ENCODE results near the gene PMEPA1. TPM values are rescaled to one million over a fixed set of nuclear protein-coding genes. Genes with fewer than 3 reads are reported as not detected.
"Not testable (repeated sequence)": the region's sequence is repeated elsewhere in the genome, so short reads cannot be mapped to it uniquely, and the experiment has no call there.

PMEPA1 gene
- total and polyA plus RNA-seq, 4 donors = 14.3 to 30.5 (median 19.7) TPM

GRCh38 chr20:57633945-57634491, 75.8 kb downstream of the PMEPA1 start:
- no peaks in the 10 kb centered on the region for H3K4me1 ChIP-seq (ENCODE audit: control insufficient read depth, insufficient read depth, low read length)
- no peaks in the 10 kb centered on the region for H3K36me3 ChIP-seq (ENCODE audit: control insufficient read depth, insufficient read depth, low read length)
- DNase-seq (ENCODE audit: low read depth in 4 of 6, low spot score in 6 of 6) = no peak
- 92% methylated on average over 2 of the region's 2 CpGs for WGBS (ENCODE audit: insufficient coverage)
- H3K27ac ChIP-seq (ENCODE audit: low read depth, low read length) = no peak overlapping the region
- no peak overlapping the region for H3K4me3 ChIP-seq (ENCODE audit: low read depth, low read length)
- H3K27me3 ChIP-seq (ENCODE audit: control insufficient read depth, insufficient read depth, low read length) = no peaks in the 10 kb centered on the region
- H3K9me3 ChIP-seq (ENCODE audit: control insufficient read depth, insufficient read depth, low read length) = peaks cover 1% of the 10 kb centered on the region

GRCh38 chr20:57632286-57632685, 77.5 kb downstream of the PMEPA1 start:
- H3K36me3 ChIP-seq (ENCODE audit: control insufficient read depth, insufficient read depth, low read length) = no peaks in the 10 kb centered on the region
- H3K4me1 ChIP-seq (ENCODE audit: control insufficient read depth, insufficient read depth, low read length) = peaks cover 3% of the 10 kb centered on the region
- no peaks in the 10 kb centered on the region for H3K27me3 ChIP-seq (ENCODE audit: control insufficient read depth, insufficient read depth, low read length)
- no peak overlapping the region for H3K4me3 ChIP-seq (ENCODE audit: low read depth, low read length)
- no peak overlapping the region for H3K27ac ChIP-seq (ENCODE audit: low read depth, low read length)
- no peak for DNase-seq (ENCODE audit: low read depth in 4 of 6, low spot score in 6 of 6)
- peaks cover 1% of the 10 kb centered on the region for H3K9me3 ChIP-seq (ENCODE audit: control insufficient read depth, insufficient read depth, low read length)
- no CpG with 5 or more reads among the region's 2 CpGs for WGBS (ENCODE audit: insufficient coverage)

GRCh38 chr20:57630061-57630460, 79.8 kb downstream of the PMEPA1 start:
- Histone ChIP-seq H3K27me3 (ENCODE audit: control insufficient read depth, insufficient read depth, low read length) (no peaks in the 10 kb centered on the region), H3K27ac (ENCODE audit: low read depth, low read length) (no peak overlapping the region), H3K4me3 (ENCODE audit: low read depth, low read length) (no peak overlapping the region), H3K9me3 (ENCODE audit: control insufficient read depth, insufficient read depth, low read length) (no peaks in the 10 kb centered on the region), H3K4me1 (ENCODE audit: control insufficient read depth, insufficient read depth, low read length) (peaks cover 3% of the 10 kb centered on the region), H3K36me3 (ENCODE audit: control insufficient read depth, insufficient read depth, low read length) (no peaks in the 10 kb centered on the region)
- WGBS (ENCODE audit: insufficient coverage) = 98% methylated on average over 3 of the region's 4 CpGs
- DNase-seq (ENCODE audit: low read depth in 4 of 6, low spot score in 6 of 6) = no peak

GRCh38 chr20:57629491-57629901, 80.3 kb downstream of the PMEPA1 start:
- not testable (repeated sequence) for DNase-seq (ENCODE audit: low read depth in 4 of 6, low spot score in 6 of 6); H3K4me1 ChIP-seq (ENCODE audit: control insufficient read depth, insufficient read depth, low read length); H3K36me3 ChIP-seq (ENCODE audit: control insufficient read depth, insufficient read depth, low read length); H3K4me3 ChIP-seq (ENCODE audit: low read depth, low read length); H3K9me3 ChIP-seq (ENCODE audit: control insufficient read depth, insufficient read depth, low read length); H3K27me3 ChIP-seq (ENCODE audit: control insufficient read depth, insufficient read depth, low read length); H3K27ac ChIP-seq (ENCODE audit: low read depth, low read length)
- WGBS (ENCODE audit: insufficient coverage) = 51% methylated on average over 9 of the region's 9 CpGs

GRCh38 chr20:57628962-57629308, 80.9 kb downstream of the PMEPA1 start:
- not testable (repeated sequence) for H3K27ac ChIP-seq (ENCODE audit: low read depth, low read length); DNase-seq (ENCODE audit: low read depth in 4 of 6, low spot score in 6 of 6); H3K9me3 ChIP-seq (ENCODE audit: control insufficient read depth, insufficient read depth, low read length); H3K27me3 ChIP-seq (ENCODE audit: control insufficient read depth, insufficient read depth, low read length); H3K4me3 ChIP-seq (ENCODE audit: low read depth, low read length); H3K36me3 ChIP-seq (ENCODE audit: control insufficient read depth, insufficient read depth, low read length); H3K4me1 ChIP-seq (ENCODE audit: control insufficient read depth, insufficient read depth, low read length)
- WGBS (ENCODE audit: insufficient coverage) = 99% methylated on average over 9 of the region's 12 CpGs

- Histone ChIP-seq H3K27me3 (ENCODE audit: control insufficient read depth, insufficient read depth, low read length) (no peaks in the 10 kb centered on the region), H3K4me1 (ENCODE audit: control insufficient read depth, insufficient read depth, low read length) (peaks cover 3% of the 10 kb centered on the region), H3K36me3 (ENCODE audit: control insufficient read depth, insufficient read depth, low read length) (no peaks in the 10 kb centered on the region), H3K4me3 (ENCODE audit: low read depth, low read length) (no peak overlapping the region), H3K9me3 (ENCODE audit: control insufficient read depth, insufficient read depth, low read length) (no peaks in the 10 kb centered on the region), H3K27ac (ENCODE audit: low read depth, low read length) (peak overlapping the region; percentile 57)
- WGBS (ENCODE audit: insufficient coverage) = 65% methylated on average over 14 of the region's 29 CpGs
- peak in 1 of 6 donors; percentile 74 for DNase-seq (ENCODE audit: low read depth in 4 of 6, low spot score in 6 of 6)
Observed at GRCh38 chr20:57628047-57628961, 81.5 kb downstream of the PMEPA1 start.

GRCh38 chr20:57627339-57627738, 82.5 kb downstream of the PMEPA1 start:
- no peaks in the 10 kb centered on the region for H3K9me3 ChIP-seq (ENCODE audit: control insufficient read depth, insufficient read depth, low read length)
- peaks cover 3% of the 10 kb centered on the region for H3K4me1 ChIP-seq (ENCODE audit: control insufficient read depth, insufficient read depth, low read length)
- H3K36me3 ChIP-seq (ENCODE audit: control insufficient read depth, insufficient read depth, low read length) = no peaks in the 10 kb centered on the region
- WGBS (ENCODE audit: insufficient coverage) = 80% methylated on average over 1 of the region's 2 CpGs
- H3K4me3 ChIP-seq (ENCODE audit: low read depth, low read length) = no peak overlapping the region
- DNase-seq (ENCODE audit: low read depth in 4 of 6, low spot score in 6 of 6) = no peak
- H3K27me3 ChIP-seq (ENCODE audit: control insufficient read depth, insufficient read depth, low read length) = no peaks in the 10 kb centered on the region
- H3K27ac ChIP-seq (ENCODE audit: low read depth, low read length) = peak overlapping the region; percentile 57

GRCh38 chr20:57625978-57626377, 83.8 kb downstream of the PMEPA1 start:
- Histone ChIP-seq H3K36me3 (ENCODE audit: control insufficient read depth, insufficient read depth, low read length) (no peaks in the 10 kb centered on the region), H3K9me3 (ENCODE audit: control insufficient read depth, insufficient read depth, low read length) (no peaks in the 10 kb centered on the region), H3K4me3 (ENCODE audit: low read depth, low read length) (no peak overlapping the region), H3K27ac (ENCODE audit: low read depth, low read length) (no peak overlapping the region), H3K4me1 (ENCODE audit: control insufficient read depth, insufficient read depth, low read length) (peaks cover 3% of the 10 kb centered on the region), H3K27me3 (ENCODE audit: control insufficient read depth, insufficient read depth, low read length) (no peaks in the 10 kb centered on the region)
- DNase-seq (ENCODE audit: low read depth in 4 of 6, low spot score in 6 of 6) = no peak
- no CpG with 5 or more reads among the region's 2 CpGs for WGBS (ENCODE audit: insufficient coverage)

GRCh38 chr20:57625181-57625958, 84.4 kb downstream of the PMEPA1 start:
- 96% methylated on average over 4 of the region's 7 CpGs for WGBS (ENCODE audit: insufficient coverage)
- Histone ChIP-seq H3K36me3 (ENCODE audit: control insufficient read depth, insufficient read depth, low read length) (no peaks in the 10 kb centered on the region), H3K27ac (ENCODE audit: low read depth, low read length) (no peak overlapping the region), H3K4me1 (ENCODE audit: control insufficient read depth, insufficient read depth, low read length) (peaks cover 3% of the 10 kb centered on the region), H3K4me3 (ENCODE audit: low read depth, low read length) (no peak overlapping the region), H3K27me3 (ENCODE audit: control insufficient read depth, insufficient read depth, low read length) (no peaks in the 10 kb centered on the region), H3K9me3 (ENCODE audit: control insufficient read depth, insufficient read depth, low read length) (no peaks in the 10 kb centered on the region)
- DNase-seq (ENCODE audit: low read depth in 4 of 6, low spot score in 6 of 6) = no peak

Measured in spinal cord (tissue), 10 donors.